ENCODE data around the gene ESYT2.
A peak's percentile ranks its signal among the peaks of the same experiment; 100 is the strongest.
"Not testable (repeated sequence)": the region's sequence is repeated elsewhere in the genome, so short reads cannot be mapped to it uniquely, and the experiment has no call there.

The ESYT2 gene

DNA sequence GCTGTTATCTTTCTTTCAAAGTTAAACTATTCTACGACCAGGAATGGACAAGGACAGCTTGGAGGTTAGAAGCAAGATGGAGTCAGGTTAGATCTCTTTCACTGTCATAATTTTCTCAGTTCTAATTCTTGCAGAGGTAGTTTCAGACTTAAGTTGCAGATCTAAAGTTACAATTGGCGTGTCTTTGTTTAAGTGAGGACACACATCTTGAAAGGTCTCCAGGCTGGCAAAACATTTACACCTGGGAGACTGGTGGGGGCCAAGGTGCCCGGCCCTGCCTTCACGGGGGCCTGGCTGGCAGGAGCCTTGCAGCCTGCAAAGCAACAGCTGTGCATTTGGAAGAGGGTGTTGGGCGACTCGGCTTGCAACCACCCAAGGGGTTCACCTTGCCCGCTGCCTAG lies 25.4 kb upstream of the ESYT2 start:
- DNase-seq = peak; percentile 43

GRCh38 chr7:158850545-158851102 lies 21.3 kb upstream of the ESYT2 start:
- DNase-seq = no peak

GRCh38 chr7:158849768-158850544 lies 20.6 kb upstream of the ESYT2 start:
- no peak for DNase-seq

- DNase-seq = no peak
Measured at GRCh38 chr7:158849442-158849767, 20.1 kb upstream of the ESYT2 start.

- DNase-seq = peak; percentile 47
Measured at GRCh38 chr7:158847451-158847866, 18.1 kb upstream of the ESYT2 start.

DNA sequence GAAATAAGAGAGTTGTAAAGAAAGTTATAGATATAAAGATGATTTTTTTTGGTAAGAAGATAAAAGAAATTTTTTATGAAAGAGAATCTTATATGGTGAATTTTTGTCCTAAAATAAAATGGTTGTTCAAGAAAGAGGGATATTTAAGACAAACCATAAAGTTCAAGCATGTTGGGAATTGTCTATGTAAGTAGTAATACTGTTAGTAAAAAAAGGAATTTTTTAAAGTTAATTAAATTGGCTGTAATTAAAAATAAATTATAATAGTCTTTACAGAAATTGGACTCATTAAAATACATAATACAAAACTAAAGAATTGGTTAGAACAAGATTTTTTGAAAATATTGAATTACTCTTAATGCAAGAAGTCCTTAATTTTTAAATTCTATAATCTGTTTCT lies 17.0 kb upstream of the ESYT2 start:
- no peak for DNase-seq

DNA sequence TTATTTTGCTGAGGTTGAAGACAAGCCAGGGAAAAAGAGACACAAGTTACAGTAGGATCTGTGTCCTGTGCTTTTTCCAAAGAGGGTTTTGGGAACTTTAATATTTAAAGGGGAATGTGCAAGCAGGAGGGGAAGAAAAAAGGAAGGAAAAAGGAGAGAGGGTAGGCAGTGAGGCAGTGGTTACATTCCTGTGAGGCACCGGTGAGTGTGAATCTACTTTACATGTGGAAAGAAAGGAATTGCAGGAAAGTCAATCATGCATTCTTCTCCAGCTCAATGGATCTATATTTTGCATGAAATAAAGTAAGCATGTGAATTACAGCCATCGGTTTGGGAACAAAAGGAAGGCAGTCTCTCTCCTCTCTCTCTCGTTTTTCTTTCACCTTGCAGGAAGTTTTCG lies 14.5 kb upstream of the ESYT2 start:
- no peak for DNase-seq

DNA sequence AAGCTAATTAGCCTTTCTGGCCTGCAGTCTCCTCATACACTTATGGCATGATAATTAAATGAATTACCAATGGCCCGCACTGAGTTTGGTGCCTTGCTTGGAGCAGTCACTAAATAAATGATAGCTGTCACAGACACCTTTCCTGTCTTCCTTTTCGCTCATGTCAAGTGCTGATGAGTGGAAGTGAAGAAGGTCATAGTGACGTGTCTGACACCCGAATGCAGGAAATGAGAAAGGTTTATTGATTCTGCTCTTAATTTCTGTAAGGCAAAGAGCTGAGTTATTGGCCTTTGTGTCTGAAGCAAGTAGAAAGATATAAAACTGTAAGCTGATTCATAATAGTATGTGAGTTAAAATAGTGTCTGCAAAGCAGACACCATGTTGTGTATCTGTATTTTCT lies 13.2 kb upstream of the ESYT2 start:
- no peak for DNase-seq

DNA sequence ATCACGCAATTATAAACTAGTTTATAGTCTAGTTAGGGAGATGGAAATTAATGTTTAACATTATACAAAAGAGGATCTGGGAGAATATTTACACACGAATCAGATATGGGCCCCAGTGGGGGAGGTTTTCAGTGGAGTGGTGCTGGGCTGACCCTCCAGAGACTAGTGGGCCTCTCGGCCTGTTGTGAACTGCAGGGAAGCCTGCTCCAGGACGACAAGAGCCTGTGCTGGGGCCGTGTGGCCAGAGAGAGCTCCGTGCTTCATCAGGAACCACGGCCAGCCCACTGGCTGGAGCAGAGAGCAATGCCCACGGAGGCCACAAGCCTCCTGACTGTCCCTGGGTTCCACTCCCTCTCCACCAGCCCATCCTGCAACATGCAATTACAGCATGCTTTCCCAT lies 11.3 kb upstream of the ESYT2 start:
- DNase-seq = peak; percentile 13

DNA sequence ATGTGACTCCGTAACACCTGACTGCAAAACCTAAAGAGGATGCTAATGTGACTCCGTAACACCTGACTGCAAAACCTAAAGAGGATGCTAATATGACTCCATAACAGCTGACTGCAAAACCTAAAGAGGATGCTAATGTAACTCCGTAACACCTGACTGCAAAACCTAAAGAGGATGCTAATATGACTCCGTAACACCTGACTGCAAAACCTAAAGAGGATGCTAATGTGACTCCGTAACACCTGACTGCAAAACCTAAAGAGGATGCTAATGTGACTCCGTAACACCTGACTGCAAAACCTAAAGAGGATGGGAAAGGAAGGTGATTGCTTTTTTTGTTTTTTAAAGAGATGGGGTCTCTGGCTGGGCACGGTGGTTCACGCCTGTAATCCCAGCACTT lies 9.9 kb upstream of the ESYT2 start:
- not testable (repeated sequence) for DNase-seq

DNA sequence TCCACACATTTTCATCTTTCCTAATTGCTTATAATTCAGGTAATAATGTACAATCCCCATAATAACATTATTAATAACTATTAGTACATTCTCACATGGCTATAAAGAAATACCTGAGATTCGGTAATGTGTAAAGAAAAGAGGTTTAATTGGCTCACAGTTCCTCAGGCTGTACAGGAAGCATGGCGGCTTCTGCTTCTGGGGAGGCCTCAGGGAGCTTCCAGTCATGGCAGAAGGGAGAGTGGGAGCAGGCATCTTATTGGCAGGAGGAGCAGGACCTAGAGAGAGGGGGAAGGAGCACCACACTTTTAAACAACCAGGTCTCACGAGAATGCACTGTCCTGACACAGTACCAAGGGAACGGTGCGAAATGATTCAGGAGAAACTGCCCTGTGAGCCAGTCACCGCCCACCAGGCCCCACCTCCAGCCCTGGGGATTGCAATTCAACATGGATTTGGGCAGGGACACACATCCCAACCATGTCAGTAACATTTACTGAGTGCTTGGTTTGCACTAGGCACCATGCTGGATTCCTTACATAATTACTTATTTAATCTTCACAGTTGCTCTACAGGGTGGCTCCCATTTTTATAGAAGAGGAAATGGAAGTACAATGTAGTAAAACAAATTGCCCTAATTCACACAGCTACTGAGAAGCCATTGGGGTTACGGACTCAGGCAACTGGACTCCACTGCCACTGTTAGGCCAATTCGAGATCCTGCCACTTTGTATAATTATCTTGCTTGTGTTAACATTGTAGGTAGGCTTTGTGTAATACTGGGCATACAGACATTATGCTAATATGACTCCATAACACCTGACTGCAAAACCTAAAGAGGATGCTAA lies 8.7 kb upstream of the ESYT2 start:
- DNase-seq = no peak

DNA sequence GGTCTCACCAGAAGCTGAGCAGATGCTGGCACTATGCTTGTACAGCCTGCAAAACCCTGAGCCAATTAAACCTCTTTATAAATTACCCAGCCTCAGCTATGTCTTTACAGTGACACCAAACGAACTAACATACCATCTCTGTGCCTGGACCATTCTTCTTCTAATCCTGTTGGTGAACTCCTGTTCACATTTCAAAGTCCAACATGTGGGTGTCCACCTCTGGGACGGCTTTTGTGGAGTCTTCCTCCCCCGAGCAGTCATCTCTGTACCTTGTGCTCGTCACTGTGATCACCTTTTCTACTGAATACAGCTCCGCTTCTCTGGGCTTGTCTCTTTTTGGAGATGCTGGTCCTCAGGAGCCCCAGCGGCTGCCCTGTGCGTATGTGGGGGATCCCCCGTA lies 7.4 kb upstream of the ESYT2 start:
- no peak for DNase-seq

DNA sequence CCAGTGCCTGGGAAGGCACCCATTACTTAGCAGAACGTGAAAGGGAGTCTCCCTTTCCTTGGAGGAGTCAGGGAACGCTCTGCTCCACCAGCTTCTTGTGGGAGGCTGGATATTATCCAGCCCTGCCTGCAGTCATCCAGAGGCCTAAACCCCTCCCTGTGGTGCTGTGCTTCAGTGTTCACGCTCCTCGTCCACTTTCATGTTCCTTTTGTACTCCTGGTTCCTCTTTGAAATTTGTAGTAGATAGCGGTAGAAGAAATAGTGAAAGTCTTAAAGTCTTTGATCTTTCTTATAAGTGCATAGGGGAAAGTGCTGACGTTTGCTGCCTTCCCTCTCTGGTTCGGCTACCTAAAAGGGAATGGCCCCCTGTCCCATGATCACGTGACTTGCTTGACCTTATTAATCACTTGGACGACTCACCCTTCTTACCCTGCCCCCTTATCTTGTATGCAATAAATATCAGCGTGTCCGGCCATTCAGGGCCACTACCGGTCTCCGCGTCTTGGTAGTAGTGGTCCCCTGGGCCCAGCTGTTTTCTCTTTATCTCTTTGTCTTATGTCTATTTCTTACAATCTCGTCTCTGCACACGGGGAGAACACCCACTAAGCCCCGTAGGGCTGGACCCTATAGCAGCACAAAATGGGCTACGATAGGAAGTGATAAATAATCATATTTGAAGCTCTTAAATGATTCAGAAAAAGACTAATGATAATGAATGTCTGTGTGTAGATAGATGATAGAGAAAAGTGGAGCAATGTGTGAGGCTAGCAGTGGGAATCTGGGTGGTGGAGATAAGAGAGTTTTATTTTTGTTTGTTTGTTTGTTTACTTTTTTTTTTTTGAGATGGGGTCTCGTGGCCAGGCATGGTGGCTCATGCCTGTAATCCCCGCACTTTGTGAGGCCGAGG lies 5.8 kb upstream of the ESYT2 start:
- DNase-seq = no peak

- DNase-seq = peak; percentile 26
Measured at GRCh38 chr7:158832994-158833393, 3.7 kb upstream of the ESYT2 start.

DNA sequence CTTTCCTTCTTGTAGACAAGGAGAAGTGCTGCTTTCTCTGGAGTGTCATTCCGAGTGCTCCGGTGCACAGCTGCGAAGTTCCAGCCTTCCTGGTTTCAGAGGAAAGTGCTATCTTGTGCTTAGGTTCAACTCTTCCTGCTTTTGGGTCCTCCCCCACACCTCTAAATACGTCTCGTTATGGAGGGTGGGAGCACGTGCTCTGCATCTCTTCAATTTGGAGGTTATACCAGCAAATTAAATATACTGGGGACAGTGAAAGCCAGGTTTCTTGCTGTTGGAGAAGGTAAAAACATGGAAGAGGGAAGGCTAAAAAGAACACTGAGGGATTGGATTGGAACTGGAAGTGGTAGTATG lies 2.4 kb upstream of the ESYT2 start:
- DNase-seq = no peak

GRCh38 chr7:158830211-158830723 lies 958 bp upstream of the ESYT2 start:
- DNase-seq = no peak

DNA sequence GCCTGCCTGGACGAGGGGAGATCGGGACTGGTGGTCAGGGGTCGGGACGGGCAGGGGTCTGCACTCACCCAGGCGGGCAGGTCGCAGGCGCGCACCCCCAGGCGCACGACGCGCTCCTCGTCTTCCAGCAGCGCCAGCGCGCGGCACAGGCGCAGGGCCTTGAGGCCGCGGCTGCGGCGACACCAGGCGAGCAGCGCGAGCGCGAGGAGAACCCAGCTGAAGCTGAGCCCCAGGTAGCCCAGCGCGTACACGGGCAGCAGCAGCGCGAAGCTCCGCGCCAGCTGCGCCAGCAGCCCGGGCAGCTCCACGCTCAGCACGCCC lies 328 bp downstream of the ESYT2 start:
- DNase-seq = peak; percentile 83

DNA sequence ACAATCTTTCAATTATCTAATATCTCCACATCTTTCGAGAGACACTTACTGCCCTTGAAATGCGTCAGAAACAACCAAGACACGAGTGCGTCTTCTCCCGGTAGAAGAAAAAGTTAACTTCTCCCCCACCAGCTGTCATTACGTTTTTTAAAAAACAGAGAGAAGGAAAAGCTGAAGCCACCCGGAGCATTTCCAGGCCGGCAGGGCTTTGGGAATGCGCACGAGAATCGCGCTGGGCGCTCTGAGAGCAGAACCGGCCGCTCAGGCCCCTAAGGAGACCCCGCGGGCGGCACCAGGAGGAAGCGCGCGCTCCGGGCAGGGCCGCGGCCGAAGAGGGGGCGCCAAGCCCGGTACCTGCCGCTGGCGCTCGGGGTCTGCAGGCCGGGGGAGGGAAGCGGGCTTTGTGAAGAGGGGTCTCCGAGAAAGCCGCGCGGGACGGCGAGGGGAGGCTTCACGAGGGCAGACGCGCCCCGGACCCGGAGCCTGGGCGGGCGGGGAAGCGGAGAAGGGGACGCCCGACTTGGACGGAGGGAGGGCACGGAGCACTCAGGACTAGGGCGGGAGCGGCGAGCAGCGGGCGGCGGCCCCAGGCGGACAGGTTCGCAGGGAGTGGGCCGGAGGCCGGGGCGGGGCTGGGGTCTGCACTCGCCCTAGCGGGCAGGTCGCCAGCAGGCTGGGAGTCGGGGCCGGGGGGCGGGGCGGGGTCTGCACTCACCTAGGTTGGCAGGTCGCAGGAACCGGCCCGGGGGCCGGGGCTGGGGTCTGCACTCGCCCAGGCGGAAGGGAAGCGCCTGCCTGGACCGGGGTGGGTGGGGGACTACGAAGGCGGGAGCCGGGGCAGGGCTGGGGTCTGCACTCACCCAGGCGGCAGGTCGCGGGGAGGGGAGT lies 932 bp downstream of the ESYT2 start:
- peak; percentile 70 for DNase-seq

DNA sequence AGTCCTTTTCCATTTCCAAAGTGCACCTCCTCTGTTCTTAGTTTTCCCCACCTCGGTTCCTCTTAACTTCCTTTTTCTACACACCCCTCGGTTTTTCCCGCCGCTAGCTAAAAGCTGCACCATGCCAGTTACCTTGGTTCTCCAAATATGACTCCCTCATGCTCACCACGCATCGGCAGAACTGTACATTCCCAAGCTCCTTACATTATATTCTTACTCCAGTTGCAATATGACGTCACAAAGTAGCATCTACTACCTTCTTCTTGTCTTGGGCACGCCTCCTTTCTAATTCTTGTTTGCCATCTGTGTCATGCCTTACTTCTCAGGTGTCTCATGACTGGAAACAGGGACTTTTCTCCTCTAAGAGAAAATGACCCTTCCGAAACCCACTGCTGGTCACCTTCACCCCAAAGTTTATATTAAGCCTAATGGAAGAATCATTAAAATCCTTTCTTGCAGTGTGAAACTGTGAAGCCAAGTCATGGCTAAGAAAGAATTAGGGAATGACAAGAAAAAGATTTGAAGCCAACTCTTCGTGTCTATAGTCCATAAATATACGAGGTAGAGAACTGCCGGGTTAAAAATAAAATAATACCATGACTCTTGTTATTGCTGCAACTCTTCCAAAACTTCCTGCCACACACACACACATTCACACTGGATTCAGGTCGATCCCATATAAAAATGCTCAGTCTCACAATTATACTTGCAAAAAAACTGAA lies 1.7 kb downstream of the ESYT2 start:
- DNase-seq = peak; percentile 50

- peak; percentile 52 for DNase-seq
Measured at GRCh38 chr7:158825628-158826289, 3.5 kb downstream of the ESYT2 start.

- peak; percentile 60 for DNase-seq
Measured at GRCh38 chr7:158824028-158824427, 5.3 kb downstream of the ESYT2 start.

All from activated CD8-positive, alpha-beta memory T cell treated with anti-CD3 and anti-CD28 coated beads, Interleukin-2, amount 50 U/mL, for 48 hours (primary cell).